K562 (cell line): ENCODE measurements around the gene NLRP9.

Experiments used
- EP300 ChIP-seq: IDR thresholded peaks from 2 replicates; pipeline ENCODE4 v1.6.1; 2012; ENCODE audit warnings: low read length, improper control_type of control experiment
- TARDBP ChIP-seq: fragments of 450-650 bp; IDR thresholded peaks from 2 replicates; pipeline ENCODE4 v1.6.1; 2016
- ZEB2 ChIP-seq: fragments of 450-650 bp; IDR thresholded peaks from 2 replicates; pipeline ENCODE4 v1.6.1; 2016
- ZKSCAN8 ChIP-seq: fragments of 200-800 bp; sonication (Bioruptor generic); IDR thresholded peaks from 2 replicates; pipeline ENCODE4 v1.6.1; 2016; ENCODE audit warnings: missing genetic modification characterization, missing compliant biosample characterization
- ZNF830 ChIP-seq: fragments of 250-450 bp; sonication (Bioruptor Pico); IDR thresholded peaks from 2 replicates; pipeline ENCODE4 v1.5.0; 2021; ENCODE audit warnings: mild to moderate bottlenecking
- TF ChIP-seq, protein P1 (sequence below), 3 experiments: IDR thresholded peaks in 2 of 3; conservative IDR thresholded peaks in 1 of 3; 2 replicates each; pipeline ENCODE4 v1.5.1; 2011 to 2012; ENCODE audit warnings: low read length in 3 of 3, mild to moderate bottlenecking in 3 of 3, control low read depth in 2 of 3, improper control_type of control experiment in 1 of 3, inconsistent platforms in 1 of 3, low read depth in 1 of 3, mixed read lengths in 1 of 3, moderate library complexity in 1 of 3; ENCODE audit not compliant: insufficient read depth in 2 of 3

DNA sequence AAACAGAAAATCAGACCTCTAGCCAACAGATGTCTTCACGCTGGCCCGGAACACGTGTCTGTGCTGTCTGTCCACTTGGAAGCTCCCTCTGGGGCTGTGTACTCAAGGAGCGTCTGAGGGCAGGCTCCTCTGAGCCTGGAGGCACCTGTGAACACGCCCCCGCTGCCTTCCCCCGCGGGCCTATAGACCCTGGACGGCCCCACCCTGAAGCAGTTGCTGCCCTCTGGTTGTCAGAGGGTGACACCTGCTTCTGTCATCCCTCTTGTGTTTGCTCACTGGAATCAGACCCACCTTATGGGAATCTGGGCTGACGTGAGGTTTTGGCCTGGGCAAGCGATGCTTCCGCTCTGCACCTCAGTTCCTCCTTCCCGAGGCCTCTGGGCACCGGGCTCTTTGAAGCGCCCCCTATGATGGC lies 44.0 kb downstream of the NLRP9 start:
- TF ChIP-seq, protein P1, sequence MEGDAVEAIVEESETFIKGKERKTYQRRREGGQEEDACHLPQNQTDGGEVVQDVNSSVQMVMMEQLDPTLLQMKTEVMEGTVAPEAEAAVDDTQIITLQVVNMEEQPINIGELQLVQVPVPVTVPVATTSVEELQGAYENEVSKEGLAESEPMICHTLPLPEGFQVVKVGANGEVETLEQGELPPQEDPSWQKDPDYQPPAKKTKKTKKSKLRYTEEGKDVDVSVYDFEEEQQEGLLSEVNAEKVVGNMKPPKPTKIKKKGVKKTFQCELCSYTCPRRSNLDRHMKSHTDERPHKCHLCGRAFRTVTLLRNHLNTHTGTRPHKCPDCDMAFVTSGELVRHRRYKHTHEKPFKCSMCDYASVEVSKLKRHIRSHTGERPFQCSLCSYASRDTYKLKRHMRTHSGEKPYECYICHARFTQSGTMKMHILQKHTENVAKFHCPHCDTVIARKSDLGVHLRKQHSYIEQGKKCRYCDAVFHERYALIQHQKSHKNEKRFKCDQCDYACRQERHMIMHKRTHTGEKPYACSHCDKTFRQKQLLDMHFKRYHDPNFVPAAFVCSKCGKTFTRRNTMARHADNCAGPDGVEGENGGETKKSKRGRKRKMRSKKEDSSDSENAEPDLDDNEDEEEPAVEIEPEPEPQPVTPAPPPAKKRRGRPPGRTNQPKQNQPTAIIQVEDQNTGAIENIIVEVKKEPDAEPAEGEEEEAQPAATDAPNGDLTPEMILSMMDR (IDR thresholded peaks at IDR 0.05 in 2 of 3, conservative IDR thresholded peaks at IDR 0.05 in 1 of 3; ENCODE audit: insufficient read depth in 2 of 3, low read depth in 1 of 3, low read length in 3 of 3) = no peak
- no peak for TF ChIP-seq ZNF830
- no peak for TF ChIP-seq ZKSCAN8
- TF ChIP-seq EP300 = no peak
- no peak for TF ChIP-seq TARDBP
- TF ChIP-seq ZEB2 = no peak
